AG10803 (cell line): Measurements from ENCODE around the gene CYB5RL.
A peak's percentile ranks its signal among the peaks of the same experiment; 100 is the strongest.

Experiments
- DNase-seq: peaks from one replicate; pipeline ENCODE4 v3.0.0; 2010; ENCODE audit warnings: low read depth
- H3K4me3 ChIP-seq: 2 replicates; pipeline ENCODE4 v1.5.1; 2011; ENCODE audit warnings: mild to moderate bottlenecking, low read length, control low read depth
- TF ChIP-seq, protein P1 (sequence below): conservative IDR thresholded peaks from 2 replicates; pipeline ENCODE4 v1.5.1; 2011; ENCODE audit warnings: mild to moderate bottlenecking, low read length, control low read depth, inconsistent platforms

The CYB5RL gene

DNA sequence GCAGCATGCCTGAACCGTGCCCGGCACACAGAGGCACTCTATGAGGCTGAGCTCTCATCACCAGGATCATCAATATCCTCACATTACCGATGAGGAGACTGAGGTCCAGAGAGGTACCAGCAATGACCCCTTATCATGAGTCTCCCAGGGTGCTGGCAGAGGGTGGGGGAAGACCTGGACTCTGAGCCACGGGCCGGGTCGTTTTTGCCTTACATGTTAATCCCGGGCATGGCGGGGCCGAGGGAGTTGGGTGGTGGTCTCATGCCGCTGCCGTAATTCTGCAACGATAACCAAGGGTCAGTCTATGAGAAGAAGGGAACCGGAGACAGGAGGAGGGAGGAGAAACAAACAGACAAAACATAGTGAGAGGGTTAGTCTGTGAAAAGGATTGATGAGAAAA is 43.2 kb upstream of the CYB5RL start:
- TF ChIP-seq, protein P1, sequence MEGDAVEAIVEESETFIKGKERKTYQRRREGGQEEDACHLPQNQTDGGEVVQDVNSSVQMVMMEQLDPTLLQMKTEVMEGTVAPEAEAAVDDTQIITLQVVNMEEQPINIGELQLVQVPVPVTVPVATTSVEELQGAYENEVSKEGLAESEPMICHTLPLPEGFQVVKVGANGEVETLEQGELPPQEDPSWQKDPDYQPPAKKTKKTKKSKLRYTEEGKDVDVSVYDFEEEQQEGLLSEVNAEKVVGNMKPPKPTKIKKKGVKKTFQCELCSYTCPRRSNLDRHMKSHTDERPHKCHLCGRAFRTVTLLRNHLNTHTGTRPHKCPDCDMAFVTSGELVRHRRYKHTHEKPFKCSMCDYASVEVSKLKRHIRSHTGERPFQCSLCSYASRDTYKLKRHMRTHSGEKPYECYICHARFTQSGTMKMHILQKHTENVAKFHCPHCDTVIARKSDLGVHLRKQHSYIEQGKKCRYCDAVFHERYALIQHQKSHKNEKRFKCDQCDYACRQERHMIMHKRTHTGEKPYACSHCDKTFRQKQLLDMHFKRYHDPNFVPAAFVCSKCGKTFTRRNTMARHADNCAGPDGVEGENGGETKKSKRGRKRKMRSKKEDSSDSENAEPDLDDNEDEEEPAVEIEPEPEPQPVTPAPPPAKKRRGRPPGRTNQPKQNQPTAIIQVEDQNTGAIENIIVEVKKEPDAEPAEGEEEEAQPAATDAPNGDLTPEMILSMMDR: no peak
- no peak overlapping the region for H3K4me3 ChIP-seq
- DNase-seq: no peak

DNA sequence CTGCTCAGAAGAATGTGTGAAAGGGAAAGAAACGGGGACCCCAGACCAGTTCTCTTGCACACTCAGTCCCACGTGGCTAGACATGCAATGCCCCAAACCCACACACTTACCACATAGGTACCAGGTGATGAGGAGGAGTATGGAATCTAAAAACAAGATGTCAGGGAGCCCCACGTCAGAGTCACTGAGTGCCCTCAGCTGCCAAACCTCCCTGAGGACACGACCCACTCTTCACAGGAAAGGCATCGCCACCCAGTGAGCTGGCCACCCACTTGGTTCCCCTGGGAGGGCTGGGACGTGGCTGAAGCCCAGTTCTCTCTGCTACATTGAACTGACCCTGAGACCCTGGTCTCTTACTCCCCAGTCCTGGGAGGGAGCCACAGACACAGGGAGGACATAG is 41.5 kb upstream of the CYB5RL start:
- H3K4me3 ChIP-seq: no peak overlapping the region
- no peak for DNase-seq
- TF ChIP-seq, protein P1: no peak

GRCh38 chr1:54240741-54241335 is 41.0 kb upstream of the CYB5RL start:
- no peak for DNase-seq
- TF ChIP-seq, protein P1: no peak
- no peak overlapping the region for H3K4me3 ChIP-seq

GRCh38 chr1:54239631-54240031 is 39.8 kb upstream of the CYB5RL start:
- DNase-seq: no peak
- TF ChIP-seq, protein P1: no peak
- no peak overlapping the region for H3K4me3 ChIP-seq

- TF ChIP-seq, protein P1: no peak
- DNase-seq: peak; percentile 12
- no peak overlapping the region for H3K4me3 ChIP-seq
Observed at GRCh38 chr1:54239035-54239383, 39.2 kb upstream of the CYB5RL start.

DNA sequence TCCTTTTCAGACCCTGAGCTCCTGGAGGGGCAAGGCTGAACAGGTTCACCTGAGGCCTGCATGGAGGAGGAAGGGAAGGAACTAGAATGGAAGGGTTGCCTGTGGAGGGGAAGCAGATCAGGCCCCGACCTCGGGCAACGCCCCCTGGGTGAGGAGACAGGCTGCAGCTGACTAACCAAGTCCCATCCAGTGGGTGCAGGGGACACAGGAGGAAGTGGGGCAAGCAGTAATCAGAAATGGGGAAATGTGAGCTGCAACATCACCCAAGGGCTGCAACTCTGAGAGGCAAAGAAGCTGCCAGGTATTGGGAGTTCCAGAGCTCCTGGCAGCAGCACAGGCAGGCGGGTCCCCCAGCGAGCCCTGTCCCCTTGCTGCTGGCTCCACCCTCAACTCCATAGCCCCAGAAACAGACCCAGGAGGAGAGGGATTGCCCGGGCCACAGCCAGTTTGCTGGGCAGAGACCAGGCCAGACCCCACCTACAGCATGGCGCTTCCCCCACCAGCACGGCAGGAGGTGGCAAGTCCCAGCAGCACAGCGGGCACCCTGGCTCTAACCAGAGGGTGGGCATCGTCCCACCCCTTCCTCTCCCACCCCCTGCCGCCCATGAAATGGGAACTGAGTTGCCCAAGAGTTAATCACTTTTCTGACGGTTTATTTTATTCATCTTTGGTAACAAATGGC is 38.7 kb upstream of the CYB5RL start:
- no peak for DNase-seq
- TF ChIP-seq, protein P1: no peak
- no peak overlapping the region for H3K4me3 ChIP-seq

- TF ChIP-seq, protein P1: no peak
- H3K4me3 ChIP-seq: no peak overlapping the region
- DNase-seq: no peak
Observed at GRCh38 chr1:54237586-54237985, 37.8 kb upstream of the CYB5RL start.
